ENCODE data around the gene NUDT1. TPM values are rescaled to one million over a fixed set of nuclear protein-coding genes. Genes with fewer than 3 reads are reported as not detected.

The NUDT1 gene
- total RNA-seq, 1 donor from 2014 or later = 10.2 TPM

GRCh38 chr7:2220506-2220905, 21.5 kb upstream of the NUDT1 start:
- DNase-seq (no peak), ATAC-seq (no peak)
- intact Hi-C loops (cut with DNase I) = no loop called here
- H3K36me3 ChIP-seq = peaks cover 92% of the 10 kb centered on the region
- no peaks in the 10 kb centered on the region for H3K27me3 ChIP-seq (ENCODE audit: low read depth)
- no peak overlapping the region for H3K27ac ChIP-seq
- peaks cover 12% of the 10 kb centered on the region for H3K4me1 ChIP-seq
- no peaks in the 10 kb centered on the region for H3K9me3 ChIP-seq
- TF ChIP-seq CTCF (IDR thresholded peaks at IDR 0.05) = no peak
- no peak overlapping the region for H3K4me3 ChIP-seq

- no peaks in the 10 kb centered on the region for H3K9me3 ChIP-seq
- intact Hi-C loops (cut with DNase I) = no loop called here
- ATAC-seq (no peak), DNase-seq (no peak)
- H3K27me3 ChIP-seq (ENCODE audit: low read depth) = no peaks in the 10 kb centered on the region
- peaks cover 91% of the 10 kb centered on the region for H3K36me3 ChIP-seq
- H3K4me3 ChIP-seq = no peak overlapping the region
- no peak overlapping the region for H3K27ac ChIP-seq
- H3K4me1 ChIP-seq = peaks cover 17% of the 10 kb centered on the region
- no peak for TF ChIP-seq CTCF (IDR thresholded peaks at IDR 0.05)
These were observed 21.1 kb upstream of the NUDT1 start for GRCh38 chr7:2220954-2221353.

- H3K27me3 ChIP-seq (ENCODE audit: low read depth) = no peaks in the 10 kb centered on the region
- H3K27ac ChIP-seq = no peak overlapping the region
- no peaks in the 10 kb centered on the region for H3K9me3 ChIP-seq
- TF ChIP-seq CTCF (IDR thresholded peaks at IDR 0.05) = no peak
- peaks cover 89% of the 10 kb centered on the region for H3K36me3 ChIP-seq
- no peak for ATAC-seq
- intact Hi-C loops (cut with DNase I) = no loop called here
- no peak overlapping the region for H3K4me3 ChIP-seq
- H3K4me1 ChIP-seq = peaks cover 17% of the 10 kb centered on the region
- DNase-seq = no peak
These were observed 19.5 kb upstream of the NUDT1 start for GRCh38 chr7:2222516-2222915.

GRCh38 chr7:2223321-2223720, 18.7 kb upstream of the NUDT1 start:
- H3K27me3 ChIP-seq (ENCODE audit: low read depth) = no peaks in the 10 kb centered on the region

GRCh38 chr7:2224491-2224928, 17.5 kb upstream of the NUDT1 start:
- H3K27ac ChIP-seq = no peak overlapping the region
- no peaks in the 10 kb centered on the region for H3K27me3 ChIP-seq (ENCODE audit: low read depth)
- peaks cover 17% of the 10 kb centered on the region for H3K4me1 ChIP-seq
- TF ChIP-seq CTCF (IDR thresholded peaks at IDR 0.05) = no peak
- H3K9me3 ChIP-seq = no peaks in the 10 kb centered on the region
- ATAC-seq (no peak), DNase-seq (no peak)
- H3K36me3 ChIP-seq = peaks cover 88% of the 10 kb centered on the region
- intact Hi-C loops (cut with DNase I) = no loop called here
- H3K4me3 ChIP-seq = no peak overlapping the region

More at GRCh38 chr7:2223321-2223720, 18.7 kb upstream of the NUDT1 start:
- ATAC-seq = no peak
- Histone ChIP-seq H3K4me3 (no peak overlapping the region), H3K4me1 (peaks cover 17% of the 10 kb centered on the region), H3K36me3 (peaks cover 89% of the 10 kb centered on the region), H3K9me3 (no peaks in the 10 kb centered on the region), H3K27ac (no peak overlapping the region)
- intact Hi-C loops (cut with DNase I) = no loop called here
- no peak for TF ChIP-seq CTCF (IDR thresholded peaks at IDR 0.05)
- DNase-seq = no peak

- Histone ChIP-seq H3K4me1 (peaks cover 18% of the 10 kb centered on the region), H3K36me3 (peaks cover 90% of the 10 kb centered on the region)
- intact Hi-C loops (cut with DNase I) = no loop called here
These were observed 17.1 kb upstream of the NUDT1 start for GRCh38 chr7:2224934-2225333.

More at GRCh38 chr7:2224934-2225333, 17.1 kb upstream of the NUDT1 start:
- no peaks in the 10 kb centered on the region for H3K9me3 ChIP-seq
- ATAC-seq (peak; percentile 87 to 90), DNase-seq (peak; percentile 76)
- H3K27ac ChIP-seq = peak overlapping the region; percentile 63
- no peaks in the 10 kb centered on the region for H3K27me3 ChIP-seq (ENCODE audit: low read depth)
- no peak overlapping the region for H3K4me3 ChIP-seq
- no peak for TF ChIP-seq CTCF (IDR thresholded peaks at IDR 0.05)
